ENCODE results near the gene ARHGAP28.
"Not testable (repeated sequence)": the region's sequence is repeated elsewhere in the genome, so short reads cannot be mapped to it uniquely, and the experiment has no call there.

ARHGAP28 gene

GRCh38 chr18:6929370-6930102 lies 200.0 kb downstream of the ARHGAP28 start:
- H3K36me3 ChIP-seq (ENCODE audit: insufficient read depth, low read length): no peaks in the 10 kb centered on the region
- no peak overlapping the region for H3K4me3 ChIP-seq (ENCODE audit: low read length)
- H3K27ac ChIP-seq (ENCODE audit: low read depth, low read length): no peak overlapping the region
- no peaks in the 10 kb centered on the region for H3K9me3 ChIP-seq (ENCODE audit: insufficient read depth, low read depth, low read length)
- no peaks in the 10 kb centered on the region for H3K4me1 ChIP-seq (ENCODE audit: insufficient read depth, low read length)
- no peaks in the 10 kb centered on the region for H3K27me3 ChIP-seq (ENCODE audit: insufficient read depth, low read length)
- no peak overlapping the region for H3K9ac ChIP-seq (ENCODE audit: low read depth, low read length)
- WGBS: 91% methylated on average over 45 of the region's 45 CpGs

- H3K9me3 ChIP-seq (ENCODE audit: insufficient read depth, low read depth, low read length): no peaks in the 10 kb centered on the region
- H3K4me1 ChIP-seq (ENCODE audit: insufficient read depth, low read length): no peaks in the 10 kb centered on the region
- no peaks in the 10 kb centered on the region for H3K36me3 ChIP-seq (ENCODE audit: insufficient read depth, low read length)
- 80% methylated on average over 1 of the region's 1 CpG for WGBS
- H3K27me3 ChIP-seq (ENCODE audit: insufficient read depth, low read length): no peaks in the 10 kb centered on the region
- no peak overlapping the region for H3K4me3 ChIP-seq (ENCODE audit: low read length)
- H3K9ac ChIP-seq (ENCODE audit: low read depth, low read length): no peak overlapping the region
- H3K27ac ChIP-seq (ENCODE audit: low read depth, low read length): no peak overlapping the region
Measured at GRCh38 chr18:6934859-6935258, 205.3 kb downstream of the ARHGAP28 start.

- Histone ChIP-seq H3K9me3 (ENCODE audit: insufficient read depth, low read depth, low read length) (no peaks in the 10 kb centered on the region), H3K36me3 (ENCODE audit: insufficient read depth, low read length) (peaks cover 26% of the 10 kb centered on the region), H3K4me1 (ENCODE audit: insufficient read depth, low read length) (no peaks in the 10 kb centered on the region), H3K27ac (ENCODE audit: low read depth, low read length) (no peak overlapping the region), H3K27me3 (ENCODE audit: insufficient read depth, low read length) (no peaks in the 10 kb centered on the region), H3K9ac (ENCODE audit: low read depth, low read length) (no peak overlapping the region), H3K4me3 (ENCODE audit: low read length) (no peak overlapping the region)
- 94% methylated on average over 7 of the region's 7 CpGs for WGBS
Measured at GRCh38 chr18:6938003-6938402, 208.5 kb downstream of the ARHGAP28 start.

GRCh38 chr18:6938403-6938802 lies 208.9 kb downstream of the ARHGAP28 start:
- WGBS: 89% methylated on average over 1 of the region's 2 CpGs
- not testable (repeated sequence) for H3K9me3 ChIP-seq (ENCODE audit: insufficient read depth, low read depth, low read length); H3K27me3 ChIP-seq (ENCODE audit: insufficient read depth, low read length); H3K9ac ChIP-seq (ENCODE audit: low read depth, low read length); H3K27ac ChIP-seq (ENCODE audit: low read depth, low read length); H3K4me1 ChIP-seq (ENCODE audit: insufficient read depth, low read length); H3K4me3 ChIP-seq (ENCODE audit: low read length)
- H3K36me3 ChIP-seq (ENCODE audit: insufficient read depth, low read length): peaks cover 29% of the 10 kb centered on the region

- 94% methylated on average over 4 of the region's 4 CpGs for WGBS
- no peak overlapping the region for H3K9ac ChIP-seq (ENCODE audit: low read depth, low read length)
- H3K36me3 ChIP-seq (ENCODE audit: insufficient read depth, low read length): peaks cover 39% of the 10 kb centered on the region
- H3K27ac ChIP-seq (ENCODE audit: low read depth, low read length): no peak overlapping the region
- no peaks in the 10 kb centered on the region for H3K4me1 ChIP-seq (ENCODE audit: insufficient read depth, low read length)
- H3K27me3 ChIP-seq (ENCODE audit: insufficient read depth, low read length): no peaks in the 10 kb centered on the region
- H3K4me3 ChIP-seq (ENCODE audit: low read length): no peak overlapping the region
- no peaks in the 10 kb centered on the region for H3K9me3 ChIP-seq (ENCODE audit: insufficient read depth, low read depth, low read length)
Measured at GRCh38 chr18:6939972-6940371, 210.5 kb downstream of the ARHGAP28 start.

- Histone ChIP-seq H3K36me3 (ENCODE audit: insufficient read depth, low read length) (peaks cover 44% of the 10 kb centered on the region), H3K9me3 (ENCODE audit: insufficient read depth, low read depth, low read length) (no peaks in the 10 kb centered on the region), H3K27ac (ENCODE audit: low read depth, low read length) (no peak overlapping the region), H3K4me3 (ENCODE audit: low read length) (no peak overlapping the region), H3K9ac (ENCODE audit: low read depth, low read length) (no peak overlapping the region), H3K27me3 (ENCODE audit: insufficient read depth, low read length) (no peaks in the 10 kb centered on the region), H3K4me1 (ENCODE audit: insufficient read depth, low read length) (no peaks in the 10 kb centered on the region)
- WGBS: 94% methylated on average over 9 of the region's 9 CpGs
Measured at GRCh38 chr18:6940451-6940850, 210.9 kb downstream of the ARHGAP28 start.

GRCh38 chr18:6941996-6942395 lies 212.5 kb downstream of the ARHGAP28 start:
- 95% methylated on average over 10 of the region's 11 CpGs for WGBS
- Histone ChIP-seq H3K27me3 (ENCODE audit: insufficient read depth, low read length) (no peaks in the 10 kb centered on the region), H3K27ac (ENCODE audit: low read depth, low read length) (no peak overlapping the region), H3K36me3 (ENCODE audit: insufficient read depth, low read length) (peaks cover 57% of the 10 kb centered on the region), H3K9me3 (ENCODE audit: insufficient read depth, low read depth, low read length) (no peaks in the 10 kb centered on the region), H3K9ac (ENCODE audit: low read depth, low read length) (no peak overlapping the region), H3K4me1 (ENCODE audit: insufficient read depth, low read length) (no peaks in the 10 kb centered on the region), H3K4me3 (ENCODE audit: low read length) (no peak overlapping the region)

- Histone ChIP-seq H3K4me1 (ENCODE audit: insufficient read depth, low read length) (no peaks in the 10 kb centered on the region), H3K9ac (ENCODE audit: low read depth, low read length) (no peak overlapping the region), H3K9me3 (ENCODE audit: insufficient read depth, low read depth, low read length) (no peaks in the 10 kb centered on the region), H3K36me3 (ENCODE audit: insufficient read depth, low read length) (peaks cover 65% of the 10 kb centered on the region), H3K27me3 (ENCODE audit: insufficient read depth, low read length) (no peaks in the 10 kb centered on the region), H3K27ac (ENCODE audit: low read depth, low read length) (no peak overlapping the region), H3K4me3 (ENCODE audit: low read length) (no peak overlapping the region)
- WGBS: 96% methylated on average over 3 of the region's 3 CpGs
Measured at GRCh38 chr18:6942742-6943141, 213.2 kb downstream of the ARHGAP28 start.

GRCh38 chr18:6943143-6943542 lies 213.6 kb downstream of the ARHGAP28 start:
- Histone ChIP-seq H3K4me1 (ENCODE audit: insufficient read depth, low read length) (no peaks in the 10 kb centered on the region), H3K36me3 (ENCODE audit: insufficient read depth, low read length) (peaks cover 69% of the 10 kb centered on the region), H3K27ac (ENCODE audit: low read depth, low read length) (no peak overlapping the region), H3K9ac (ENCODE audit: low read depth, low read length) (no peak overlapping the region), H3K4me3 (ENCODE audit: low read length) (no peak overlapping the region), H3K9me3 (ENCODE audit: insufficient read depth, low read depth, low read length) (no peaks in the 10 kb centered on the region), H3K27me3 (ENCODE audit: insufficient read depth, low read length) (no peaks in the 10 kb centered on the region)
- 93% methylated on average over 6 of the region's 6 CpGs for WGBS

GRCh38 chr18:6947338-6948030 lies 218.0 kb downstream of the ARHGAP28 start:
- Histone ChIP-seq H3K27ac (ENCODE audit: low read depth, low read length) (no peak overlapping the region), H3K27me3 (ENCODE audit: insufficient read depth, low read length) (no peaks in the 10 kb centered on the region), H3K4me1 (ENCODE audit: insufficient read depth, low read length) (no peaks in the 10 kb centered on the region), H3K36me3 (ENCODE audit: insufficient read depth, low read length) (peaks cover 70% of the 10 kb centered on the region), H3K9me3 (ENCODE audit: insufficient read depth, low read depth, low read length) (no peaks in the 10 kb centered on the region), H3K9ac (ENCODE audit: low read depth, low read length) (no peak overlapping the region), H3K4me3 (ENCODE audit: low read length) (no peak overlapping the region)
- WGBS: 95% methylated on average over 10 of the region's 10 CpGs

- peaks cover 67% of the 10 kb centered on the region for H3K36me3 ChIP-seq (ENCODE audit: insufficient read depth, low read length)
- no peak overlapping the region for H3K27ac ChIP-seq (ENCODE audit: low read depth, low read length)
- no peaks in the 10 kb centered on the region for H3K4me1 ChIP-seq (ENCODE audit: insufficient read depth, low read length)
- 95% methylated on average over 16 of the region's 16 CpGs for WGBS
- no peaks in the 10 kb centered on the region for H3K9me3 ChIP-seq (ENCODE audit: insufficient read depth, low read depth, low read length)
- H3K27me3 ChIP-seq (ENCODE audit: insufficient read depth, low read length): no peaks in the 10 kb centered on the region
- H3K4me3 ChIP-seq (ENCODE audit: low read length): no peak overlapping the region
- no peak overlapping the region for H3K9ac ChIP-seq (ENCODE audit: low read depth, low read length)
Measured at GRCh38 chr18:6948281-6949055, 219.0 kb downstream of the ARHGAP28 start.

Measured in HUES64 (cell line).